Measurements from ENCODE around the gene SEMA3A. TPM values are rescaled to one million over a fixed set of nuclear protein-coding genes. Genes with fewer than 3 reads are reported as not detected.

Gene SEMA3A
- total and polyA plus RNA-seq, 2 of the 4 experiments (the other 2 are of a cell fraction) = 31.2 to 213 TPM

DNA sequence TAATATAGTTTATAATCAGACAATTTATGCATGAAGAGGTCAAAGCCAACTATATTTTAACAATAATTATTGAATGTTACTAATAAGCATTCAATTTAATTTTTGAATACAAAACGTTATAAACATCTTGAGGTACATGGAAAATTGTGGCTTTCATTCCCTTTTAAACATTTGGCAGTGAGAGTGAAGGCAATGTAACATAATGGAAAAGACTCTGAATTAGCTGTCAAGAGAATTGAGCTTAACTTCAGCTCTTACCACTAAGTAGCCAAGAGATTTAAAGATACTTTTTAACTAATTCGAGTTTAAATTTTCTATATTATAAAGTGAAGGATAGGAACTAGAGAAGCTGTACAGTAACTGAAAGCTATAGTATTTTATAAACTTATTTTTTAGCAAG lies 98.6 kb downstream of the SEMA3A start:
- ChIA-PET POLR2A (ENCODE audit: unreplicated experiment) (no interaction called here), CTCF (no interaction called here)
- no peak overlapping the region for H4K5ac ChIP-seq (ENCODE audit: low read depth, low read length)
- intact Hi-C loops (cut with micrococcal nuclease) = no loop called here
- H2BK5ac ChIP-seq (ENCODE audit: low read depth, low read length, poor library complexity, severe bottlenecking) = no peak overlapping the region
- DNase-seq (no peak), ATAC-seq (ENCODE audit: low read depth) (no peak)
- H3K4ac ChIP-seq (ENCODE audit: low read depth, low read length) = no peak overlapping the region
- H4K20me1 ChIP-seq (ENCODE audit: insufficient read depth, low read length) = no peaks in the 10 kb centered on the region
- H3K79me1 ChIP-seq (ENCODE audit: low read depth in 1 of 2, low read length in 2 of 2) = peaks cover 23 to 36% of the 10 kb centered on the region in 2 experiments
- H3K14ac ChIP-seq (replicated peaks; ENCODE audit: low read depth, low read length) = no peak overlapping the region
- no peak overlapping the region for H2BK20ac ChIP-seq (ENCODE audit: low read depth, low read length)
- H3K36me3 ChIP-seq (ENCODE audit: control insufficient read depth, insufficient read depth, low read length) = peaks cover 5% of the 10 kb centered on the region; the same call in 1 of the 2 replicates
- no peak overlapping the region for H2BK15ac ChIP-seq (ENCODE audit: low read depth, low read length)
- H3K4me1 ChIP-seq (ENCODE audit: control insufficient read depth, insufficient read depth, low read length) = no peaks in the 10 kb centered on the region
- TF ChIP-seq ELK1 (IDR thresholded peaks at IDR 0.05; ENCODE audit: borderline replicate concordance, low read depth, low read length) = no peak
- no peak for TF ChIP-seq MAZ (IDR thresholded peaks at IDR 0.05; ENCODE audit: borderline replicate concordance, low read depth, low read length)
- no peak for TF ChIP-seq CEBPB (IDR thresholded peaks at IDR 0.05; ENCODE audit: low read depth, low read length)
- no peak for TF ChIP-seq RAD21 (IDR thresholded peaks at IDR 0.05; ENCODE audit: low read length)
- TF ChIP-seq CHD1 (IDR thresholded peaks at IDR 0.05; ENCODE audit: low read depth, low read length) = no peak
- no peak for TF ChIP-seq MXI1 (IDR thresholded peaks at IDR 0.05; ENCODE audit: borderline replicate concordance, low read depth, low read length)
- no peak for TF ChIP-seq MAFK (IDR thresholded peaks at IDR 0.05; ENCODE audit: low read depth, low read length)
- no peak for TF ChIP-seq RCOR1 (IDR thresholded peaks at IDR 0.05; ENCODE audit: insufficient replicate concordance, low read length)
- TF ChIP-seq NFE2L2 (IDR thresholded peaks at IDR 0.05; ENCODE audit: low read depth, low read length) = no peak
- no peak for TF ChIP-seq RFX5 (IDR thresholded peaks at IDR 0.05; ENCODE audit: low read depth, low read length)
- no peak for TF ChIP-seq USF2 (IDR thresholded peaks at IDR 0.05; ENCODE audit: low read depth, low read length)
- TF ChIP-seq CTCF (conservative IDR thresholded peaks at IDR 0.05; ENCODE audit: low read depth, low read length) = no peak
- TF ChIP-seq BHLHE40 (IDR thresholded peaks at IDR 0.05; ENCODE audit: low read depth, low read length) = no peak
- TF ChIP-seq FOS (IDR thresholded peaks at IDR 0.05; ENCODE audit: low read depth, low read length) = no peak
- TF ChIP-seq SMC3 (IDR thresholded peaks at IDR 0.05; ENCODE audit: low read depth, low read length) = no peak
- TF ChIP-seq POLR2A (IDR thresholded peaks at IDR 0.05; ENCODE audit: low read depth, low read length) = no peak
- H2AK9ac ChIP-seq (replicated peaks; ENCODE audit: low read depth, low read length, poor library complexity) = no peak overlapping the region
- in situ Hi-C loops (cut with MboI; ENCODE audit: low sequenced_read_pairs) = no loop called here
- H2AK5ac ChIP-seq (ENCODE audit: low read depth, low read length) = no peak overlapping the region
- dilution Hi-C loops (cut with HindIII; ENCODE audit: low sequenced_read_pairs, unreplicated experiment) = no loop called here
- no peaks in the 10 kb centered on the region for H3K9me3 ChIP-seq (ENCODE audit: control insufficient read depth, insufficient read depth, low read length)
- H3K9me1 ChIP-seq (ENCODE audit: insufficient read depth, low read length) = no peaks in the 10 kb centered on the region
- no peak overlapping the region for H2BK120ac ChIP-seq (ENCODE audit: low read depth, low read length)
- no peak overlapping the region for H3K27ac ChIP-seq (ENCODE audit: insufficient read depth, low read length)
- H4K8ac ChIP-seq (ENCODE audit: low read depth in 2 of 2, low read length in 2 of 2) = no peak overlapping the region
- H2AFZ ChIP-seq (replicated peaks; ENCODE audit: low read length, poor library complexity) = no peak overlapping the region
- WGBS, 2 experiments (ENCODE audit: extremely low coverage in 2 of 2, insufficient read length in 1 of 2) = no CpG with 5 or more reads among the region's 2 CpGs
- no peaks in the 10 kb centered on the region for H3K27me3 ChIP-seq (ENCODE audit: control insufficient read depth, insufficient read depth, low read length)
- no peak overlapping the region for H3K9ac ChIP-seq (ENCODE audit: low read depth, low read length)
- no peak overlapping the region for H4K91ac ChIP-seq (ENCODE audit: insufficient read depth, low read depth, low read length)
- H3K4me2 ChIP-seq (ENCODE audit: low read depth, low read length) = no peak overlapping the region
- no TSS peak for BruUV-seq (replicated peaks)
- H3K56ac ChIP-seq (ENCODE audit: extremely low read depth, insufficient read depth, low read length) = no peak overlapping the region
- no peak overlapping the region for H3K4me3 ChIP-seq (ENCODE audit: insufficient read depth, low read depth, low read length)
- H3K23ac ChIP-seq (ENCODE audit: low read depth, low read length) = no peak overlapping the region
- no peak overlapping the region for H3K18ac ChIP-seq (ENCODE audit: low read depth, low read length)
